ENCODE results near the gene MTMR1.

MTMR1 gene

GRCh38 chrX:150792949-150793527 is 99.8 kb downstream of the MTMR1 start:
- no peak for DNase-seq

GRCh38 chrX:150805736-150806135 is 112.5 kb downstream of the MTMR1 start:
- no peak for DNase-seq

DNA sequence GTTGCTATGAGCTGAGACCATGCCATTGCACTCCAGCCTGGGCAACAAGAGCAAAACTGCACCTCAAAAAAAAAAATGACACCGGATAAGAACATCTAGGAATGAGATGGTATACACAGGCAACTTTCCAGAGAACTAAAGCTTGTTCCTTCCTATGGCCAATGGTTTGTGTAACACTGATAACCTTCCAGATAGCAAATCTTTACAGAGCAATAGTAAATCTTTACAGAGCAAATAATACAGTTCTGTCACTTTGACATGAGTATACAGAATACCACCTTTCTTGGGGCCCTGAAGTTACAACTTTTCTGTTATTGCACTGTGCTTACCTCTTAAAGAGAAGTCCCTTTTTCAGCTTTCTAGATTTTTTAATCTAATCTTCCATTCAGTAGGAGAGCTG is 113.6 kb downstream of the MTMR1 start:
- DNase-seq = no peak

DNA sequence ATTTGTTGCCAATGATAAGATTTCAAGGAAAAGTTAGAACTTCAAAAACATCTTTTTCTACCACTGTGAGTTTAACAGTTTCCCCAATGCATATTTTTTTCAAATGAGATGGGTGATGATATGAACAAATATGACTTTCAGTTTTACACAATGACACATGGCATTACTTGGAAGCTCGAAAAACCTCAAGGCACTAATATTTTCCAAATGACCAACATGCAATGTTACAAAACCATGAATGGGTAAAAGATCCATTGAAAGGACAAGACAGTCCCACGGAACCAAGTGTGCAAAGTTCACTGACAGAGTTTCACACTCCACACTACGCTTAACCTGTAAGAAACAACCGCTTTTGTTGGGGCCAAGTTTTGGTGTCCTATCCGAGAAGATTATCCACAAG is 120.7 kb downstream of the MTMR1 start:
- no peak for DNase-seq
